Transverse colon (tissue), 4 donors: ENCODE measurements around the gene RASL10A. TPM values are rescaled to one million over a fixed set of nuclear protein-coding genes. Genes with fewer than 3 reads are reported as not detected.

Experiments
- DNase-seq: peaks from one replicate; pipeline ENCODE4 v3.0.0-alpha.2; 2019
- H3K27ac ChIP-seq, 4 donors: fragments of 200-600 bp; sonication (generic); 2 replicates each; pipeline ENCODE4 v1.5.1; 2016 to 2018; ENCODE audit warnings: inconsistent platforms in 4 of 4
- H3K27me3 ChIP-seq: fragments of 200-600 bp; sonication (generic); 2 replicates; pipeline ENCODE4 v1.5.1; 2017; ENCODE audit warnings: inconsistent platforms
- H3K36me3 ChIP-seq, 4 donors: fragments of 200-600 bp; sonication (generic); 2 replicates each; pipeline ENCODE4 v1.5.1; 2017 to 2019; ENCODE audit warnings: inconsistent platforms in 4 of 4
- H3K4me1 ChIP-seq, 4 donors: fragments of 200-600 bp; sonication (generic); 2 replicates each; pipeline ENCODE4 v1.5.1; 2017 to 2020; ENCODE audit warnings: inconsistent platforms in 4 of 4
- H3K4me3 ChIP-seq, 4 donors: fragments of 200-600 bp; sonication (generic); 1 replicate in 1 of 4; 2 replicates in 3 of 4; pipeline versions ENCODE4 v1.5.1 to v1.6.1; 2017 to 2019; ENCODE audit warnings: inconsistent platforms in 4 of 4
- H3K9me3 ChIP-seq, 2 donors: fragments of 200-600 bp; sonication (generic); 2 replicates each; pipeline ENCODE4 v1.5.1; 2017 to 2019; ENCODE audit warnings: inconsistent platforms in 2 of 2
- EP300 ChIP-seq: sonication (generic); formaldehyde crosslinking; IDR thresholded peaks from one replicate; pipeline ENCODE4 v1.6.1; 2017; ENCODE audit warnings: antibody characterized with exemption, low read depth
- POLR2A ChIP-seq: fragments of 450-650 bp; IDR thresholded peaks from one replicate; pipeline ENCODE4 v1.6.1; 2016; ENCODE audit warnings: antibody characterized with exemption, mild to moderate bottlenecking, moderate library complexity
- POLR2AphosphoS5 ChIP-seq, 3 donors: sonication (generic); formaldehyde crosslinking; IDR thresholded peaks; one replicate each; pipeline ENCODE4 v1.6.1; 2016; ENCODE audit warnings: antibody characterized with exemption in 3 of 3
- WGBS, 2 donors: methylation state at CpG; one replicate each; pipeline ENCODE4 v1.1.5; 2018; ENCODE audit warnings: low coverage in 1 of 2; 5-methylcytosine and 5-hydroxymethylcytosine counted together
- in situ Hi-C, 4 donors: fragments of 200-750 bp; cut with MboI; loops; one replicate each; pipeline versions ENCODE4 v1.15.0 to v1.15.1; 2017; ENCODE audit warnings: low sequenced_read_pairs in 3 of 4, low pct_ligation_motif_present in 1 of 4, low pct_unique_long_range_greater_than_20kb in 1 of 4
- intact Hi-C: fragments of 100-400 bp; cut with DNase I; formaldehyde crosslinking; loops from one replicate; pipeline ENCODE4 v1.15.1; 2023; ENCODE audit warnings: low total_unique reads
- total RNA-seq, 4 donors: library from RNA; depleted of rRNA; stranded (reverse); fragments of >200 nt; gene quantifications; one replicate each; pipeline ENCODE4 v1.1.0, GENCODE V29; 2016
- TF ChIP-seq, protein P1 (sequence below), 5 experiments: fragments of 200-600 bp in 3 of 5; fragments of 450-650 bp in 2 of 5; sonication (generic) in 3 of 5; IDR thresholded peaks; 1 replicate in 2 of 5; 2 replicates in 3 of 5; pipeline ENCODE4 v1.5.1; 2016 to 2017; ENCODE audit warnings: antibody characterized with exemption in 5 of 5, inconsistent platforms in 3 of 5, mild to moderate bottlenecking in 2 of 5, moderate library complexity in 1 of 5

The RASL10A gene
- total RNA-seq, 4 donors from 2014 or later: 1.2 to 5.0 (median 2.4) TPM; not detected in 1

- Histone ChIP-seq H3K9me3 (no peaks in the 10 kb centered on the region), H3K4me1 (peaks cover 62 to 88% (median 76%) of the 10 kb centered on the region in 4 donors), H3K27ac (peak overlapping the region; percentile 58 to 96 (median 74)), H3K4me3 (peak overlapping the region in 1 of 4 donors; percentile 6), H3K27me3 (peaks cover 35% of the 10 kb centered on the region), H3K36me3 (no peaks in the 10 kb centered on the region)
- 32% methylated on average over 41 of the region's 50 CpGs; no CpG with 5 or more reads in 1 of the 2 donors for WGBS, 2 donors
- in situ Hi-C loops (no loop called here), intact Hi-C loops (no loop called here)
- no peak for DNase-seq
- TF ChIP-seq EP300: no peak
- TF ChIP-seq POLR2AphosphoS5 (IDR thresholded peaks at IDR 0.05): no peak
- no peak for TF ChIP-seq POLR2A
- TF ChIP-seq, protein P1, sequence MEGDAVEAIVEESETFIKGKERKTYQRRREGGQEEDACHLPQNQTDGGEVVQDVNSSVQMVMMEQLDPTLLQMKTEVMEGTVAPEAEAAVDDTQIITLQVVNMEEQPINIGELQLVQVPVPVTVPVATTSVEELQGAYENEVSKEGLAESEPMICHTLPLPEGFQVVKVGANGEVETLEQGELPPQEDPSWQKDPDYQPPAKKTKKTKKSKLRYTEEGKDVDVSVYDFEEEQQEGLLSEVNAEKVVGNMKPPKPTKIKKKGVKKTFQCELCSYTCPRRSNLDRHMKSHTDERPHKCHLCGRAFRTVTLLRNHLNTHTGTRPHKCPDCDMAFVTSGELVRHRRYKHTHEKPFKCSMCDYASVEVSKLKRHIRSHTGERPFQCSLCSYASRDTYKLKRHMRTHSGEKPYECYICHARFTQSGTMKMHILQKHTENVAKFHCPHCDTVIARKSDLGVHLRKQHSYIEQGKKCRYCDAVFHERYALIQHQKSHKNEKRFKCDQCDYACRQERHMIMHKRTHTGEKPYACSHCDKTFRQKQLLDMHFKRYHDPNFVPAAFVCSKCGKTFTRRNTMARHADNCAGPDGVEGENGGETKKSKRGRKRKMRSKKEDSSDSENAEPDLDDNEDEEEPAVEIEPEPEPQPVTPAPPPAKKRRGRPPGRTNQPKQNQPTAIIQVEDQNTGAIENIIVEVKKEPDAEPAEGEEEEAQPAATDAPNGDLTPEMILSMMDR (IDR thresholded peaks at IDR 0.05): no peak
Observed at GRCh38 chr22:29311464-29312217, 3.9 kb downstream of the RASL10A start.

- Histone ChIP-seq H3K36me3 (no peaks in the 10 kb centered on the region), H3K4me3 (peak overlapping the region in 1 of 4 donors; percentile 6), H3K4me1 (peaks cover 62 to 93% (median 79%) of the 10 kb centered on the region in 4 donors), H3K27ac (peak overlapping the region; percentile 84 to 96 (median 86)), H3K27me3 (peaks cover 27% of the 10 kb centered on the region), H3K9me3 (no peaks in the 10 kb centered on the region)
- 4% methylated on average over 17 of the region's 18 CpGs; no CpG with 5 or more reads in 1 of the 2 donors for WGBS, 2 donors
- in situ Hi-C loops: no loop called here
- intact Hi-C loops: no loop called here
- peak; percentile 92 for DNase-seq
- TF ChIP-seq, protein P1 (IDR thresholded peaks at IDR 0.05): no peak
- peak; percentile 57 for TF ChIP-seq EP300
- peak; percentile 50 to 63 (median 57) for TF ChIP-seq POLR2AphosphoS5 (IDR thresholded peaks at IDR 0.05)
- no peak for TF ChIP-seq POLR2A
Observed at GRCh38 chr22:29310863-29311339, 4.6 kb downstream of the RASL10A start.

- WGBS, 2 donors: 56 to 81% methylated on average over 5 to 9 of the region's 28 CpGs
- TF ChIP-seq EP300: no peak
- TF ChIP-seq, protein P1 (IDR thresholded peaks at IDR 0.05): no peak
- no peak for TF ChIP-seq POLR2A
- TF ChIP-seq POLR2AphosphoS5 (IDR thresholded peaks at IDR 0.05): no peak
- Histone ChIP-seq H3K36me3 (no peaks in the 10 kb centered on the region), H3K9me3 (no peaks in the 10 kb centered on the region), H3K27me3 (peaks cover 21% of the 10 kb centered on the region), H3K27ac (peak overlapping the region; percentile 84 to 96 (median 90)), H3K4me3 (no peak overlapping the region), H3K4me1 (peaks cover 59 to 88% (median 73%) of the 10 kb centered on the region in 4 donors)
- intact Hi-C loops (no loop called here), in situ Hi-C loops (no loop called here)
- DNase-seq: no peak
Observed at GRCh38 chr22:29310065-29310862, 5.2 kb downstream of the RASL10A start.
